B cell (primary cell): ENCODE results near the gene PCDHGB6. TPM values are rescaled to one million over a fixed set of nuclear protein-coding genes. Genes with fewer than 3 reads are reported as not detected.

ENCODE experiments used
- ATAC-seq: fragments of 200-7000 bp; cut with Tn5 transposase; one replicate; pipeline ENCODE4 v1.10.0; 2021; ENCODE audit warnings: low read depth, mild to moderate bottlenecking, moderate number of reproducible peaks, moderate library complexity
- CTCF ChIA-PET: fragments of 350-600 bp; sonication (Branson Sonifier 250); formaldehyde crosslinking; loops from one replicate; lab custom pipeline; 2021; ENCODE audit warnings: antibody characterized with exemption, inconsistent platforms; lab: Charles Lee
- POLR2A ChIA-PET: fragments of 350-600 bp; sonication (Branson Sonifier 250); formaldehyde crosslinking; loops from one replicate; lab custom pipeline; 2021; ENCODE audit warnings: antibody characterized with exemption; lab: Charles Lee
- DNase-seq: peaks from one replicate; pipeline ENCODE4 v3.0.0; 2013
- H2AFZ ChIP-seq: 2 replicates; pipeline ENCODE4 v1.6.1; 2012; ENCODE audit warnings: mild to moderate bottlenecking, low read depth, low read length; ENCODE audit not compliant: insufficient read depth, poor library complexity, severe bottlenecking
- H3K27ac ChIP-seq, 2 donors: 1 replicate in 1 of 2; 2 replicates in 1 of 2; pipeline ENCODE4 v1.5.1; 2012 to 2013; ENCODE audit warnings: low read length in 2 of 2, mild to moderate bottlenecking in 2 of 2, moderate library complexity in 1 of 2
- H3K27me3 ChIP-seq, 4 experiments: fragments of 200-600 bp in 1 of 4; sonication (generic) in 1 of 4; replicated peaks in 1 of 4; 1 replicate in 2 of 4; 2 replicates in 2 of 4; pipeline versions ENCODE4 v1.6.1 to v1.7.0; 2013 to 2016; ENCODE audit warnings: low read length in 3 of 4, mild to moderate bottlenecking in 2 of 4, mixed read lengths in 1 of 4, moderate library complexity in 1 of 4; ENCODE audit not compliant: insufficient read depth in 4 of 4, control insufficient read depth in 3 of 4; ENCODE audit errors: control extremely low read depth in 1 of 4
- H3K36me3 ChIP-seq, 2 experiments: replicated peaks in 1 of 2; 1 replicate in 1 of 2; 2 replicates in 1 of 2; pipeline versions ENCODE4 v1.6.1 to v1.7.1; 2013; ENCODE audit warnings: low read length in 1 of 2; ENCODE audit not compliant: insufficient read depth in 2 of 2, control insufficient read depth in 1 of 2; ENCODE audit errors: control extremely low read depth in 1 of 2, extremely low read depth in 1 of 2
- H3K4me1 ChIP-seq, 2 donors: fragments of 200-600 bp in 1 of 2; sonication (generic) in 1 of 2; 1 replicate in 1 of 2; 2 replicates in 1 of 2; pipeline versions ENCODE4 v1.5.1 to v1.6.1; 2013 to 2017; ENCODE audit warnings: low read length in 2 of 2; ENCODE audit not compliant: control insufficient read depth in 2 of 2, insufficient read depth in 2 of 2
- H3K4me2 ChIP-seq: replicated peaks from 2 replicates; pipeline ENCODE3; 2012; ENCODE audit warnings: mild to moderate bottlenecking, low read depth, low read length; ENCODE audit not compliant: poor library complexity, severe bottlenecking
- H3K4me3 ChIP-seq, 5 experiments: fragments of 200-600 bp in 1 of 5; sonication (generic) in 1 of 5; 1 replicate in 3 of 5; 2 replicates in 2 of 5; pipeline versions ENCODE4 v1.5.1 to v1.7.0; 2011 to 2016; ENCODE audit warnings: low read length in 4 of 5, mild to moderate bottlenecking in 4 of 5, low read depth in 2 of 5, control low read depth in 1 of 5, moderate library complexity in 1 of 5; ENCODE audit not compliant: insufficient read depth in 1 of 5; ENCODE audit errors: control extremely low read depth in 1 of 5, extremely low read depth in 1 of 5
- H3K79me2 ChIP-seq: fragments of 200-600 bp; sonication (generic); one replicate; pipeline ENCODE4 v1.6.0; 2016; ENCODE audit warnings: low read length; ENCODE audit not compliant: control insufficient read depth, insufficient read depth
- H3K9ac ChIP-seq: fragments of 200-600 bp; sonication (generic); 2 replicates; pipeline ENCODE4 v1.6.1; 2017; ENCODE audit warnings: mild to moderate bottlenecking, low read length, moderate library complexity
- H3K9me3 ChIP-seq, 3 donors: one replicate each; pipeline versions ENCODE4 v1.6.1 to v1.7.1; 2013; ENCODE audit warnings: low read length in 2 of 3; ENCODE audit not compliant: control insufficient read depth in 2 of 3, insufficient read depth in 1 of 3; ENCODE audit errors: control extremely low read depth in 1 of 3
- H4K20me1 ChIP-seq: 2 replicates; pipeline ENCODE4 v1.6.0; 2012; ENCODE audit warnings: mild to moderate bottlenecking, low read length; ENCODE audit not compliant: insufficient read depth, control insufficient read depth, poor library complexity, severe bottlenecking
- H3K27ac Mint-ChIP-seq: one replicate; pipeline ENCODE4 v1.8.0; 2021; ENCODE audit warnings: mixed read lengths
- H3K27me3 Mint-ChIP-seq: one replicate; pipeline ENCODE4 v1.8.0; 2021; ENCODE audit warnings: mixed read lengths
- H3K4me1 Mint-ChIP-seq: one replicate; pipeline ENCODE4 v1.8.0; 2021; ENCODE audit warnings: mixed read lengths
- H3K4me3 Mint-ChIP-seq: one replicate; pipeline ENCODE4 v1.8.0; 2021; ENCODE audit warnings: mixed read lengths
- H3K9me3 Mint-ChIP-seq: one replicate; pipeline ENCODE4 v1.8.0; 2022; ENCODE audit warnings: mixed read lengths; ENCODE audit not compliant: insufficient read depth
- EZH2 ChIP-seq: IDR thresholded peaks from 2 replicates; pipeline ENCODE4 v1.6.1; 2012; ENCODE audit warnings: borderline replicate concordance, low read depth, mild to moderate bottlenecking, moderate library complexity, low read length; ENCODE audit not compliant: insufficient read depth, poor library complexity, severe bottlenecking
- WGBS: methylation state at CpG from one replicate; pipeline ENCODE4 v1.1.5; 2013; ENCODE audit warnings: missing lambda C conversion rate; ENCODE audit not compliant: insufficient coverage; 5-methylcytosine and 5-hydroxymethylcytosine counted together
- intact Hi-C: fragments of 100-400 bp; cut with micrococcal nuclease; formaldehyde crosslinking; loops from one replicate; pipeline ENCODE4 v1.10.0; 2022
- polyA plus RNA-seq: library from polyadenylated mRNA; depleted of rRNA; stranded (reverse); fragments of >200 nt; gene quantifications from 2 replicates; pipeline ENCODE4 v1.2.3, GENCODE V29; 2012
- total RNA-seq, 2 donors: library from RNA; stranded (reverse); fragments of 120-200 nt in 1 of 2; gene quantifications; 1 replicate in 1 of 2; 2 replicates in 1 of 2; pipeline versions ENCODE4 v1.2.3 to v1.2.4, GENCODE V29; 2013 to 2022
- TF ChIP-seq, protein P1 (sequence below): fragments of 200-600 bp; IDR thresholded peaks from one replicate; pipeline ENCODE4 v1.8.0; 2022; ENCODE audit warnings: antibody characterized with exemption, mild to moderate bottlenecking

The PCDHGB6 gene
- total and polyA plus RNA-seq, 2 donors (not counting 1 experiment from before 2014, with no cell fraction given): 0.33 to 2.1 TPM

DNA sequence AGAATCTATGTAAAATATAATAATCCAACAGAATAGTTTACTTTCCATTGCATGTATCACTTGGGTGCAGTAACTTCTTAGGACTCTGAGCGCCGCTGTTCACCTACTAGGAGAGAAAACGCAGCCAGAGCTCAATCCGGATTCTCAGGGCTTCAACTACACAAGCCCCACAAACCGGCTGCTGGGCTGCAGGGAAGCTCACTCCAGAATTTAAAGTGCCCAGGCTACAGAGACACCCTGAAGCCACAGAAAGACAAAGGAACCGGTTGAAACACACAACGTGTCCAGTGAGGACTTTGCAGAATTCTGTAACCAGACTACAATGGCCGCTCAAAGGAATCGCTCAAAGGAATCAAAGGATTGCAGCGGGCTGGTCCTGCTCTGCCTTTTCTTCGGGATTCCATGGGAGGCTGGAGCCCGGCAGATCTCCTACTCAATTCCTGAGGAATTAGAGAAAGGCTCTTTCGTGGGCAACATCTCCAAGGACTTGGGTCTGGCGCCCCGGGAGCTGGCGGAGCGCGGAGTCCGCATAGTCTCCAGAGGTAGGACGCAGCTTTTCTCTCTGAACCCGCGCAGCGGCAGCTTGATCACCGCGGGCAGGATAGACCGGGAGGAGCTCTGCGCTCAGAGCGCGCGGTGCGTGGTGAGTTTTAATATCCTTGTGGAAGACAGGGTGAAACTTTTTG, 5.2 kb downstream of the PCDHGB6 start, which contains the start of gene PCDHGA10:
Gene PCDHGA10 (plus strand): TSS at position 134 of the 686 bp plus-strand sequence. CDS start 189 bp downstream, at position 323.
- ChIA-PET POLR2A (no interaction called here), CTCF (interaction anchor here (0.7 to 6.3 kb wide), 23 partner anchors 9 to 224 kb away, joined by 3 to 56 read pairs (median 4); partner anchors contain the start of genes PCDHGA11, PCDHGA12, PCDHGA9 and PCDHGB3)
- H3K27ac Mint-ChIP-seq: peak within 1 kb of the TSS; percentile 17
- H3K4me1 Mint-ChIP-seq: peaks cover 18% of the 10 kb centered on the region
- no peaks in the 10 kb centered on the region for H3K36me3 ChIP-seq
- H3K4me3 Mint-ChIP-seq: peak within 1 kb of the TSS; percentile 87
- peaks cover 8% of the 10 kb centered on the region for H3K9me3 Mint-ChIP-seq
- H3K79me2 ChIP-seq: no peaks in the 10 kb centered on the region
- ATAC-seq: peak; percentile 68
- H3K9ac ChIP-seq: peak within 1 kb of the TSS; percentile 63
- H3K27me3 Mint-ChIP-seq: peaks cover 59% of the 10 kb centered on the region
- H3K27ac ChIP-seq: no peak within 1 kb of the TSS
- H4K20me1 ChIP-seq: no peaks in the 10 kb centered on the region
- H3K4me1 ChIP-seq: peaks cover 11 to 15% of the 10 kb centered on the region in 2 donors
- peaks cover 0 to 69% (median 55%) of the 10 kb centered on the region in 4 experiments for H3K27me3 ChIP-seq
- peaks cover 0 to 57% (median 19%) of the 10 kb centered on the region in 3 donors for H3K9me3 ChIP-seq
- 16% methylated on average over 22 of the region's 31 CpGs for WGBS
- peak within 1 kb of the TSS; percentile 77 for H2AFZ ChIP-seq
- peak; percentile 65 for DNase-seq
- intact Hi-C loops: loop anchor here (1.0 to 10.0 kb wide), 4 partner anchors 88 to 151 kb away; partner anchors contain the start of gene TAF7
- H3K4me2 ChIP-seq: peak within 1 kb of the TSS; percentile 74
- no peak for TF ChIP-seq EZH2
- TF ChIP-seq, protein P1, sequence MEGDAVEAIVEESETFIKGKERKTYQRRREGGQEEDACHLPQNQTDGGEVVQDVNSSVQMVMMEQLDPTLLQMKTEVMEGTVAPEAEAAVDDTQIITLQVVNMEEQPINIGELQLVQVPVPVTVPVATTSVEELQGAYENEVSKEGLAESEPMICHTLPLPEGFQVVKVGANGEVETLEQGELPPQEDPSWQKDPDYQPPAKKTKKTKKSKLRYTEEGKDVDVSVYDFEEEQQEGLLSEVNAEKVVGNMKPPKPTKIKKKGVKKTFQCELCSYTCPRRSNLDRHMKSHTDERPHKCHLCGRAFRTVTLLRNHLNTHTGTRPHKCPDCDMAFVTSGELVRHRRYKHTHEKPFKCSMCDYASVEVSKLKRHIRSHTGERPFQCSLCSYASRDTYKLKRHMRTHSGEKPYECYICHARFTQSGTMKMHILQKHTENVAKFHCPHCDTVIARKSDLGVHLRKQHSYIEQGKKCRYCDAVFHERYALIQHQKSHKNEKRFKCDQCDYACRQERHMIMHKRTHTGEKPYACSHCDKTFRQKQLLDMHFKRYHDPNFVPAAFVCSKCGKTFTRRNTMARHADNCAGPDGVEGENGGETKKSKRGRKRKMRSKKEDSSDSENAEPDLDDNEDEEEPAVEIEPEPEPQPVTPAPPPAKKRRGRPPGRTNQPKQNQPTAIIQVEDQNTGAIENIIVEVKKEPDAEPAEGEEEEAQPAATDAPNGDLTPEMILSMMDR: peak; percentile 82
- H3K4me3 ChIP-seq: peak within 1 kb of the TSS; percentile 5 to 63 (median 45)
